A673 (cell line): Measurements from ENCODE around the gene SYNJ1. TPM values are rescaled to one million over a fixed set of nuclear protein-coding genes. Genes with fewer than 3 reads are reported as not detected.
A peak's percentile ranks its signal among the peaks of the same experiment; 100 is the strongest.

Experiments
- BruUV-seq: library from RNA; stranded (reverse); fragments of 400-500 nt; replicated peaks from 2 replicates; lab custom pipeline; 2021; lab: Mats Ljungman, UMichigan
- CTCF ChIA-PET: fragments of 300-600 bp; sonication (Branson Sonifier 250); formaldehyde crosslinking; loops from one replicate; lab custom pipeline; 2022; ENCODE audit warnings: antibody characterized with exemption; lab: Charles Lee
- POLR2A ChIA-PET: fragments of 300-600 bp; sonication (Branson Sonifier 250); formaldehyde crosslinking; loops from one replicate; lab custom pipeline; 2022; ENCODE audit warnings: antibody characterized with exemption; ENCODE audit not compliant: low non-redundant PET; lab: Charles Lee
- DNase-seq: peaks from one replicate; pipeline ENCODE4 v3.0.0-alpha.2; 2015; ENCODE audit warnings: low spot score
- H3K27ac ChIP-seq: fragments of 200-600 bp; sonication (generic); 2 replicates; pipeline ENCODE4 v1.5.1; 2016; ENCODE audit warnings: mixed run types, low read depth, mild to moderate bottlenecking, mixed read lengths, antibody characterized with exemption, low read length; ENCODE audit not compliant: poor library complexity, severe bottlenecking
- H3K27me3 ChIP-seq: fragments of 200-600 bp; sonication (generic); replicated peaks from 2 replicates; pipeline ENCODE4 v1.6.1; 2017; ENCODE audit warnings: mixed run types, low read depth, mild to moderate bottlenecking, mixed read lengths, antibody characterized with exemption, low read length; ENCODE audit not compliant: insufficient read depth, poor library complexity
- H3K36me3 ChIP-seq: fragments of 200-600 bp; sonication (generic); 2 replicates; pipeline ENCODE4 v1.6.1; 2016; ENCODE audit warnings: mixed run types, mild to moderate bottlenecking, mixed read lengths, antibody characterized with exemption, low read length; ENCODE audit not compliant: insufficient read depth, poor library complexity, severe bottlenecking
- H3K4me1 ChIP-seq: fragments of 200-600 bp; sonication (generic); 2 replicates; pipeline ENCODE4 v1.6.1; 2017; ENCODE audit warnings: mixed run types, mild to moderate bottlenecking, mixed read lengths, antibody characterized with exemption, low read length; ENCODE audit not compliant: insufficient read depth, poor library complexity, severe bottlenecking
- H3K4me3 ChIP-seq: fragments of 200-600 bp; sonication (generic); 2 replicates; pipeline ENCODE4 v1.5.1; 2016; ENCODE audit warnings: low read depth, mixed run types, mild to moderate bottlenecking, mixed read lengths, low read length; ENCODE audit not compliant: poor library complexity, severe bottlenecking
- H3K9me3 ChIP-seq: fragments of 200-600 bp; sonication (generic); 2 replicates; pipeline ENCODE4 v1.6.1; 2016; ENCODE audit warnings: mixed run types, low read depth, mild to moderate bottlenecking, mixed read lengths, antibody characterized with exemption, low read length; ENCODE audit not compliant: poor library complexity, severe bottlenecking
- CTCF ChIP-seq: fragments of 300-800, 200-600 bp; sonication (generic); conservative IDR thresholded peaks from 2 replicates; pipeline ENCODE4 v1.5.1; 2017; ENCODE audit warnings: low read depth, mild to moderate bottlenecking, antibody characterized with exemption, low read length, moderate library complexity, mixed read lengths
- EZH2 ChIP-seq: fragments of 200-600 bp; sonication (generic); IDR thresholded peaks from 2 replicates; pipeline ENCODE4 v1.6.1; 2017; ENCODE audit warnings: borderline replicate concordance, low read depth, mild to moderate bottlenecking, mixed read lengths, antibody characterized with exemption, low read length; ENCODE audit not compliant: poor library complexity, severe bottlenecking
- intact Hi-C: fragments of 100-400 bp; cut with micrococcal nuclease; formaldehyde crosslinking; loops from one replicate; pipeline ENCODE4 v1.10.0; 2022; ENCODE audit not compliant: unreplicated experiment
- total RNA-seq: library from RNA; stranded (reverse); gene quantifications from 2 replicates; pipeline ENCODE4 v1.2.3, GENCODE V29; 2021

Gene SYNJ1
- total RNA-seq, 1 experiment from 2014 or later = 17.1 TPM

GRCh38 chr21:32726839-32727686, 750 bp downstream of the SYNJ1 start:
- POLR2A ChIA-PET = interaction anchor here (0.6 kb wide), 1 partner anchor 463 kb away, joined by 4 read pairs; no protein-coding TSS in a partner anchor
- TF ChIP-seq EZH2 = no peak
- no peak for TF ChIP-seq CTCF
- H3K4me1 ChIP-seq = peaks cover 10% of the 10 kb centered on the region
- peak; percentile 56 for DNase-seq
- H3K27me3 ChIP-seq = no peaks in the 10 kb centered on the region
- no peaks in the 10 kb centered on the region for H3K9me3 ChIP-seq
- peak overlapping the region; percentile 87 for H3K27ac ChIP-seq
- peak overlapping the region; percentile 83 for H3K4me3 ChIP-seq
- peaks cover 4% of the 10 kb centered on the region for H3K36me3 ChIP-seq
- intact Hi-C loops = loop anchor here (5.0 kb wide), 1 partner anchor 115 kb away; the partner anchor contains the start of gene CFAP298
- no TSS peak for BruUV-seq
- CTCF ChIA-PET = interaction anchor here (0.7 kb wide), 1 partner anchor 44 kb away, joined by 14 read pairs; the partner anchor contains the start of gene PAXBP1

- DNase-seq = no peak
- no peak overlapping the region for H3K27ac ChIP-seq
- H3K9me3 ChIP-seq = no peaks in the 10 kb centered on the region
- H3K4me3 ChIP-seq = no peak overlapping the region
- intact Hi-C loops = no loop called here
- H3K36me3 ChIP-seq = no peaks in the 10 kb centered on the region
- ChIA-PET POLR2A (no interaction called here), CTCF (no interaction called here)
- TF ChIP-seq CTCF (no peak), EZH2 (no peak)
- no TSS peak for BruUV-seq
- H3K4me1 ChIP-seq = peaks cover 4% of the 10 kb centered on the region
- H3K27me3 ChIP-seq = no peaks in the 10 kb centered on the region
Measured at GRCh38 chr21:32719085-32719484, 8.7 kb downstream of the SYNJ1 start.

GRCh38 chr21:32717851-32718316, 9.9 kb downstream of the SYNJ1 start:
- no peak for DNase-seq
- POLR2A ChIA-PET = no interaction called here

More at GRCh38 chr21:32717851-32718316, 9.9 kb downstream of the SYNJ1 start:
- intact Hi-C loops = no loop called here
- TF ChIP-seq EZH2 = no peak
- no peak for TF ChIP-seq CTCF
- Histone ChIP-seq H3K4me3 (no peak overlapping the region), H3K27ac (no peak overlapping the region), H3K4me1 (peaks cover 4% of the 10 kb centered on the region), H3K36me3 (no peaks in the 10 kb centered on the region), H3K9me3 (no peaks in the 10 kb centered on the region), H3K27me3 (no peaks in the 10 kb centered on the region)
- BruUV-seq = no TSS peak
- CTCF ChIA-PET = no interaction called here
